HL-60 (cell line): ENCODE results near the gene HCFC1.

Experiments
- DNase-seq, 2 experiments: peaks; one replicate each; pipeline ENCODE4 v3.0.0-alpha.2; 2010 to 2020; ENCODE audit warnings: low read depth in 1 of 2, low spot score in 1 of 2
- H3K27ac ChIP-seq: fragments of 250-450 bp; sonication (Bioruptor Pico); replicated peaks from 2 replicates; pipeline ENCODE4 v1.5.1; 2020; ENCODE audit warnings: mild to moderate bottlenecking, moderate library complexity
- H3K27me3 ChIP-seq: fragments of 250-450 bp; sonication (Bioruptor Pico); 2 replicates; pipeline ENCODE4 v1.5.1; 2021; ENCODE audit warnings: mild to moderate bottlenecking, moderate library complexity; ENCODE audit not compliant: insufficient read depth, poor library complexity, severe bottlenecking
- H3K4me3 ChIP-seq: replicated peaks from 2 replicates; pipeline ENCODE4 v1.5.1; 2011; ENCODE audit warnings: mild to moderate bottlenecking, control low read depth, low read length; ENCODE audit not compliant: insufficient read depth
- GABPA ChIP-seq: IDR thresholded peaks from 2 replicates; pipeline ENCODE4 v1.6.1; 2012; ENCODE audit warnings: low read depth
- POLR2AphosphoS5 ChIP-seq: IDR thresholded peaks from 2 replicates; pipeline ENCODE4 v1.6.1; 2012; ENCODE audit warnings: low read depth
- SPI1 ChIP-seq: IDR thresholded peaks from 2 replicates; pipeline ENCODE4 v1.6.1; 2012; ENCODE audit warnings: low read depth, mild to moderate bottlenecking, borderline replicate concordance
- TF ChIP-seq, protein P1 (sequence below): IDR thresholded peaks from 2 replicates; pipeline ENCODE4 v1.6.1; 2012; ENCODE audit warnings: low read depth; ENCODE audit not compliant: insufficient replicate concordance
- TF ChIP-seq, protein P2 (sequence below): IDR thresholded peaks from one replicate; pipeline ENCODE4 v1.5.1; 2011; ENCODE audit warnings: low read length, control low read depth, inconsistent platforms; ENCODE audit not compliant: insufficient read depth

HCFC1 gene

DNA sequence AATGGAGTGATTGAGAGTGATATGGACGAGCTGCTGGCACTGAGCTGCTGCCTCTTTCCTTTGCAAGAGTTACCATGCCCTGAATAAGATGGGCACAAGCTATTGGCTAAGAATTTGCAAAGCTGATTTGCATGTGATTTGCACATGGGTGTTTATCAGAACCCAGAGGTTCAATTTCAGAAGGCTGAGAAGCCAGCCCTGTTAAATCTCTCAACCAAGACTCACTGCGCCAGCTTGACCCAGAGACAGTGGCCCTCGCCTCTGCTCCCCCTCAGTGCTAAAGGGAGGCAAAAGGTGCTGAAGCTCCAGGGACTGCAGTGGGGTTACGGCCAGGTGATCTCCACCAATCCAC is 46.3 kb downstream of the HCFC1 start:
- Histone ChIP-seq H3K27me3 (no peaks in the 10 kb centered on the region), H3K4me3 (peak overlapping the region; percentile 59), H3K27ac (peak overlapping the region; percentile 100)
- TF ChIP-seq, protein P1, sequence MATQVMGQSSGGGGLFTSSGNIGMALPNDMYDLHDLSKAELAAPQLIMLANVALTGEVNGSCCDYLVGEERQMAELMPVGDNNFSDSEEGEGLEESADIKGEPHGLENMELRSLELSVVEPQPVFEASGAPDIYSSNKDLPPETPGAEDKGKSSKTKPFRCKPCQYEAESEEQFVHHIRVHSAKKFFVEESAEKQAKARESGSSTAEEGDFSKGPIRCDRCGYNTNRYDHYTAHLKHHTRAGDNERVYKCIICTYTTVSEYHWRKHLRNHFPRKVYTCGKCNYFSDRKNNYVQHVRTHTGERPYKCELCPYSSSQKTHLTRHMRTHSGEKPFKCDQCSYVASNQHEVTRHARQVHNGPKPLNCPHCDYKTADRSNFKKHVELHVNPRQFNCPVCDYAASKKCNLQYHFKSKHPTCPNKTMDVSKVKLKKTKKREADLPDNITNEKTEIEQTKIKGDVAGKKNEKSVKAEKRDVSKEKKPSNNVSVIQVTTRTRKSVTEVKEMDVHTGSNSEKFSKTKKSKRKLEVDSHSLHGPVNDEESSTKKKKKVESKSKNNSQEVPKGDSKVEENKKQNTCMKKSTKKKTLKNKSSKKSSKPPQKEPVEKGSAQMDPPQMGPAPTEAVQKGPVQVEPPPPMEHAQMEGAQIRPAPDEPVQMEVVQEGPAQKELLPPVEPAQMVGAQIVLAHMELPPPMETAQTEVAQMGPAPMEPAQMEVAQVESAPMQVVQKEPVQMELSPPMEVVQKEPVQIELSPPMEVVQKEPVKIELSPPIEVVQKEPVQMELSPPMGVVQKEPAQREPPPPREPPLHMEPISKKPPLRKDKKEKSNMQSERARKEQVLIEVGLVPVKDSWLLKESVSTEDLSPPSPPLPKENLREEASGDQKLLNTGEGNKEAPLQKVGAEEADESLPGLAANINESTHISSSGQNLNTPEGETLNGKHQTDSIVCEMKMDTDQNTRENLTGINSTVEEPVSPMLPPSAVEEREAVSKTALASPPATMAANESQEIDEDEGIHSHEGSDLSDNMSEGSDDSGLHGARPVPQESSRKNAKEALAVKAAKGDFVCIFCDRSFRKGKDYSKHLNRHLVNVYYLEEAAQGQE, result no peak
- TF ChIP-seq GABPA (no peak), POLR2AphosphoS5 (no peak), SPI1 (no peak)
- TF ChIP-seq, protein P2, sequence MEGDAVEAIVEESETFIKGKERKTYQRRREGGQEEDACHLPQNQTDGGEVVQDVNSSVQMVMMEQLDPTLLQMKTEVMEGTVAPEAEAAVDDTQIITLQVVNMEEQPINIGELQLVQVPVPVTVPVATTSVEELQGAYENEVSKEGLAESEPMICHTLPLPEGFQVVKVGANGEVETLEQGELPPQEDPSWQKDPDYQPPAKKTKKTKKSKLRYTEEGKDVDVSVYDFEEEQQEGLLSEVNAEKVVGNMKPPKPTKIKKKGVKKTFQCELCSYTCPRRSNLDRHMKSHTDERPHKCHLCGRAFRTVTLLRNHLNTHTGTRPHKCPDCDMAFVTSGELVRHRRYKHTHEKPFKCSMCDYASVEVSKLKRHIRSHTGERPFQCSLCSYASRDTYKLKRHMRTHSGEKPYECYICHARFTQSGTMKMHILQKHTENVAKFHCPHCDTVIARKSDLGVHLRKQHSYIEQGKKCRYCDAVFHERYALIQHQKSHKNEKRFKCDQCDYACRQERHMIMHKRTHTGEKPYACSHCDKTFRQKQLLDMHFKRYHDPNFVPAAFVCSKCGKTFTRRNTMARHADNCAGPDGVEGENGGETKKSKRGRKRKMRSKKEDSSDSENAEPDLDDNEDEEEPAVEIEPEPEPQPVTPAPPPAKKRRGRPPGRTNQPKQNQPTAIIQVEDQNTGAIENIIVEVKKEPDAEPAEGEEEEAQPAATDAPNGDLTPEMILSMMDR, result no peak
- no peak for DNase-seq

DNA sequence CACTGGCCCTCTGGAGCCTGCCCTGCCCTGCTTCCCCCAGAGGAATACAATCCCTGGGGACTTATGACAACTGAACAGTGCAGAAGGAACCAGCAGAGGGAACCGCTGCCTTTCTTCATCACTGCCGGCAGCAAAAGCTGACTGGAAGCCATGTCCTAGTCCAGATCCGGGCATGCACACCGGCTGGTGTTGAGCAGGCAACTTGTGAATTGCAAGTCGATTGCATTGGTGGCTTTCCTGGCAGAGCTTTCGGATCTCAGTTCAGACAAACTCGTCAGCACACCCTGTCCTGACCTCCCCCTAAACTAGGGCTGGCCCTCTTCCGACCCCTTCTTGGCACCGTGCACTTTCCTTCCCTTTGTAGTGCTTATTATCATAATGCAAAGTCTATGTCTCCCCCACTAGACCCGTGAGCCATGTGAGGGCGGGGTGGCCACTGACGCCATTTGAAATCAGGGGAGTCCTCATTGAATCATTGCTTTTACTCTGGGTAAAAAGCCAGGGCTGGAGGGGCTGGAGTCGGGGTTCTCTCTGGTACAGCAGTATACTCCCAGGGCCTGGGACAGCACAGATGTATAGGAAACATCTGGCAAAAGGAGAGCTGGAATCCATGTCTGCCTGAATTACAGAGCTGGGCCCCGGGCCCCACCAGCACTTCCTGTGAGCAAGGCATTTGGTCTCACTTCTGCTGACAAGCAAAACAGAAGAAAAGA is 47.3 kb downstream of the HCFC1 start:
- TF ChIP-seq POLR2AphosphoS5, result 0 out of 2 replicates have a peak, but pooled peaks have one; percentile 6
- TF ChIP-seq GABPA, result no peak
- TF ChIP-seq, protein P1, result no peak
- TF ChIP-seq, protein P2, result no peak
- 0 out of 2 replicates have a peak, but pooled peaks have one; percentile 7 for TF ChIP-seq SPI1
- peak in 1 of 2 experiments; percentile 85 for DNase-seq
- Histone ChIP-seq H3K27ac (peak overlapping the region; percentile 100), H3K4me3 (peak overlapping the region; percentile 59), H3K27me3 (no peaks in the 10 kb centered on the region)

DNA sequence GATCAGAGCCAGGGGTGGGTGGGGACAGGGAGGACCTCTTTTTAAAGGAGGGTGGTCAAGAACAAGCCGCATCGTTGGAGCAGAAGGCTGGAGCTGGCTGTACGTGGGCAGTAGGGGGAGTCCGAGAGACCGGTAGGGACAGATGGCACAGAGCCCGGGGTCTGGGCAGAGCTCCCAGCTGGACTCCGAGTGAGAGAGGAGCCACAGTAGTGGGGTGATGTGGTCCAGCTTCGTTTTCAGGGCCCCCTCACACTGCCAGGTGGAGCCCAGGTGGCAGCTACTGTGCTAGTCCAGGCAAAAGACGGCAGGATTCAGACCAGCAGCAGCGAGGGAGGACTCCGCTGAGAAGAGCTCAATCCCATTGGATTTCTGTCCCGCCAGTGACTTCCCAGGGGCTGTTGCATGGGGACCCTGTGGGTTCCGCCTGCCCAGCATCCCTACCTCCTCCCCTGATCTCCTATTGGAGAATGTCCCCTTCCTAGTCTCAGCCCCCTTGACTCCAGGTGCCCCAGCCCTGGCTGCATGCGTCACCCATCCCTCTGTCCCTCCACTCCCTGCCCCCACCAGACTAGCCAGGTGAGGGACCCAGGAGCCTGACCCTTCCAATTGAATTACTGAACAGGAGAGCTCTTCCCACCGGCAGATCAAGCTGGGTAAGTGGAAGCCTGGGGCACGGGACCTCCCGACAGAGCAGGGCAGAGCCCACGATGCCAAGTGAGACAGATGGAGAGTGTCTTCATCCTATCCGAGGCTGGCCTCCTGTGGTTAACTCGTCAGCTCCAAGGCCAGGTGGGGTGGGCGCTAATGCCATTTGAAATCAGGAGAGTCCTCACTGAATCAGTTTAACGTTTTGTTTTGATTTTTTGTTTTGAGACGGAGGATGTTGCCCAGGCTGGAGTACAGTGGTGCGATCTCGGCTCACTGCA is 48.4 kb downstream of the HCFC1 start:
- Histone ChIP-seq H3K27ac (peak overlapping the region; percentile 100), H3K27me3 (no peaks in the 10 kb centered on the region), H3K4me3 (peak overlapping the region; percentile 59)
- TF ChIP-seq POLR2AphosphoS5 (no peak), SPI1 (no peak), GABPA (no peak)
- TF ChIP-seq, protein P1, result no peak
- TF ChIP-seq, protein P2, result no peak
- DNase-seq, result no peak
